ENCODE data around the gene PYGM. TPM values are rescaled to one million over a fixed set of nuclear protein-coding genes. Genes with fewer than 3 reads are reported as not detected.

PYGM gene
- polyA plus RNA-seq, 1 experiment, result 0.14 TPM

DNA sequence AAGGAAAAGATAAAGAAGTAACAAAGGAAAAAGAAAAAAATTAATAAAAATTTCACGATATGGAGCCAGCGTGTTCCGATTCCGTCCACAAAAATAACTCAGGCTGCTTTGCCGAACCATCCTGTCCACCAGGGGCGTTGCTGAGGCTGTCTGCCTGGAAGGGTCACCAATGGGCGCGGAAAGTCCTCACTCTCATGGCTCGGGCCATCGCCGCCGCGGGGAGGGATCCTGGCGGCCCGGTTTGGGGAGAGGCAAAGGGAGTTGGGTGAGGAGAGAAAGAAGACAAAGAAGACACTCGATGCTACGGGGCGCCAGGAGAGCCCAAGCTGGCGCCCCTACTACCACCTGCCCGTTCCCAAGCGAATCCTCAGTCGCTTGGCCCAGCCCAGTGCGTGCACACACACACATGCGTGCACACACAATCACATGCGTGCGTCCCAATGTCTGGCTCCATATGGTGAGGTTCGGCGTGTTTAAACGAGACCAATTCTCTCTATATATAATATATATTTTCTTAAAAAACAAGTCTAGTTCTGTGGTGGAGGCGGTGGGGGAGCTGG is 5.6 kb upstream of the PYGM start:
- ChIA-PET POLR2A (interaction anchor here (0.7 kb wide), 1 partner anchor 126 kb away, joined by 3 read pairs; no protein-coding TSS in a partner anchor), CTCF (interaction anchor here (1.0 kb wide), 1 partner anchor 11 kb away, joined by 3 read pairs; no protein-coding TSS in a partner anchor)
- H3K4me3 ChIP-seq (ENCODE audit: low read depth, low read length), result no peak overlapping the region
- no peak overlapping the region for H3K27ac ChIP-seq (ENCODE audit: low read depth, low read length)
- no peak for DNase-seq (ENCODE audit: low read depth, low spot score)
- H3K9me3 ChIP-seq (ENCODE audit: control insufficient read depth, insufficient read depth, low read length), result no peaks in the 10 kb centered on the region
- TF ChIP-seq, protein P1, sequence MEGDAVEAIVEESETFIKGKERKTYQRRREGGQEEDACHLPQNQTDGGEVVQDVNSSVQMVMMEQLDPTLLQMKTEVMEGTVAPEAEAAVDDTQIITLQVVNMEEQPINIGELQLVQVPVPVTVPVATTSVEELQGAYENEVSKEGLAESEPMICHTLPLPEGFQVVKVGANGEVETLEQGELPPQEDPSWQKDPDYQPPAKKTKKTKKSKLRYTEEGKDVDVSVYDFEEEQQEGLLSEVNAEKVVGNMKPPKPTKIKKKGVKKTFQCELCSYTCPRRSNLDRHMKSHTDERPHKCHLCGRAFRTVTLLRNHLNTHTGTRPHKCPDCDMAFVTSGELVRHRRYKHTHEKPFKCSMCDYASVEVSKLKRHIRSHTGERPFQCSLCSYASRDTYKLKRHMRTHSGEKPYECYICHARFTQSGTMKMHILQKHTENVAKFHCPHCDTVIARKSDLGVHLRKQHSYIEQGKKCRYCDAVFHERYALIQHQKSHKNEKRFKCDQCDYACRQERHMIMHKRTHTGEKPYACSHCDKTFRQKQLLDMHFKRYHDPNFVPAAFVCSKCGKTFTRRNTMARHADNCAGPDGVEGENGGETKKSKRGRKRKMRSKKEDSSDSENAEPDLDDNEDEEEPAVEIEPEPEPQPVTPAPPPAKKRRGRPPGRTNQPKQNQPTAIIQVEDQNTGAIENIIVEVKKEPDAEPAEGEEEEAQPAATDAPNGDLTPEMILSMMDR (IDR thresholded peaks at IDR 0.05; ENCODE audit: low read depth, low read length), result peak; percentile 27
- no peaks in the 10 kb centered on the region for H3K27me3 ChIP-seq (ENCODE audit: control insufficient read depth, insufficient read depth, low read length)

DNA sequence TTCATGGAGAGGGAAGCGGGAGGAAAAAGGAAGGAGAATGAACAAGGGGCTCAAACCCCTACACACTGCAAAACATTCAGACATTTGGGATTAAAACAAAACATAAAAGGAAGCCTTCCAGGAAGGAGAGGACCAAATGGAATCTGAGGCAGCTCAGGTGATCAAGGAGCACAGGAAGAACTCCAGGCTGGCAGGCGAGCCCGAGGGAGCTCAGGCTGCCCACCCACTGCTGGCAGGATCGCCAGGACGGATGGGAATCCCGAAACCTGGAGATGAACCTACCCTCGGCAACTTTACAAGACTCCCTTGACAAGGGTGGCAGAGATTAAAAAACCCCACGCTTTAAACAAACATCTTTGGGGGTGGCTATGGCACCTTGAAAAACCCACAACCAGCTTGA is 5.0 kb upstream of the PYGM start:
- TF ChIP-seq, protein P1 (IDR thresholded peaks at IDR 0.05; ENCODE audit: low read depth, low read length), result no peak
- Histone ChIP-seq H3K4me3 (ENCODE audit: low read depth, low read length) (no peak overlapping the region), H3K27ac (ENCODE audit: low read depth, low read length) (peak overlapping the region; percentile 39), H3K9me3 (ENCODE audit: control insufficient read depth, insufficient read depth, low read length) (no peaks in the 10 kb centered on the region), H3K27me3 (ENCODE audit: control insufficient read depth, insufficient read depth, low read length) (no peaks in the 10 kb centered on the region)
- ChIA-PET CTCF (interaction anchor here (1.0 to 2.0 kb wide), 2 partner anchors 10 to 12 kb away, joined by 3 to 4 read pairs; no protein-coding TSS in a partner anchor), POLR2A (no interaction called here)
- DNase-seq (ENCODE audit: low read depth, low spot score), result no peak

DNA sequence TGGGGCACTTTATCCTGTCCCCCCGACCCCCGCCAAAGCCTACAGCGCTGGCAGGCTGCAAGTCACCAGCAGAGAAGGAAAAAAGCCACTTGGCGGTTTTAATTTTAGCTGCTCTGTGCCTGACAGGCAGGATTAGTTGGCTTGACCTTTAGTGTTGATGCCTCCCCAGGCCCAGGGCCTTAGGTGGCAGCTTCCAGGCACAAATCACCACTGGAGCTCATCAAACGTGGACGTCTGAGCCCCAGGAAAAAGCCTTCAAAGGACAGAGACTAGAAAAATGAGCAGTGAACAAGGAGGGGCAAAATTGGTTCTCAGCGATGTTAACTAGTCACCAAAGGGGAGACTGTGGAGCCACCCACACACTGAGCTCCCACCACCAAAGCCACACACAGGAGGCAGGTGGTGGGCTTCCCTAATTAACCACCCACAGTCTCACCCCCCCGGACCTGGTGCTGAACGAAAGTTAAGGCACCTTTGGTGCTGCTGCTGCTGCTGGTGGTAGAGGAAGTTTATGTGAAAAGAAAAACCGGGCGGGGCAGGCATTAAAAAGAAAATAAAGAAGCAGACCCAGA is 4.4 kb upstream of the PYGM start:
- Histone ChIP-seq H3K4me3 (ENCODE audit: low read depth, low read length) (no peak overlapping the region), H3K9me3 (ENCODE audit: control insufficient read depth, insufficient read depth, low read length) (no peaks in the 10 kb centered on the region), H3K27ac (ENCODE audit: low read depth, low read length) (peak overlapping the region; percentile 53), H3K27me3 (ENCODE audit: control insufficient read depth, insufficient read depth, low read length) (no peaks in the 10 kb centered on the region)
- ChIA-PET POLR2A (interaction anchor here (1.3 kb wide), 1 partner anchor 14 kb away, joined by 6 read pairs; the partner anchor contains the start of gene SF1), CTCF (interaction anchor here (1.5 to 2.0 kb wide), 2 partner anchors 11 to 75 kb away, joined by 3 to 4 read pairs; no protein-coding TSS in a partner anchor)
- TF ChIP-seq, protein P1 (IDR thresholded peaks at IDR 0.05; ENCODE audit: low read depth, low read length), result no peak
- DNase-seq (ENCODE audit: low read depth, low spot score), result no peak

DNA sequence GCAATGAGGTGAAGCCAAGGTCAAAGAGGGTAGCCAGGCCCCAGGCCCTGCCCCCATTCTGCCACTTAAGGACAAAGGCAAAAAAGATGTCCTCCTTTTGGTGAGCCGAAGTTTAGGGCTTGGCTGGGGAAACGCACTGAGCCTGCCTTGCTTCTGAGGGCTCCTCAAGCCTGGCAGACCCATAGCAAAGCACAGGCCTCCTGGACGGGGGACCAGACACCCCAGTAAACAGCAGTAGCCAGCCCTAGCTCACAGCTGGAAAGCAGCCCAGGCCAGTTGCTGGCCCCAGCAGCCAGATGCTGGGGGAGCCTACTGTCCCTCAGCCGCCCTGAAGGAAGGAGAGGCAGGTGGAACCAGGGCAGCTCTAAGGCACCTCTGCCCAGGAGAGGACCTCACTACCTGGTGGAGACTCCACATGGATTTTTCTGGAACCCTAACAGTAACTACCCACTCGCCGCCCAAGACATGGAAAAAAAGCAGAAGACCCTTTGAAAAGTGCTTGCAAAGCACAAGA is 3.8 kb upstream of the PYGM start:
- no peak for DNase-seq (ENCODE audit: low read depth, low spot score)
- Histone ChIP-seq H3K27ac (ENCODE audit: low read depth, low read length) (peak overlapping the region; percentile 53), H3K9me3 (ENCODE audit: control insufficient read depth, insufficient read depth, low read length) (no peaks in the 10 kb centered on the region), H3K4me3 (ENCODE audit: low read depth, low read length) (no peak overlapping the region), H3K27me3 (ENCODE audit: control insufficient read depth, insufficient read depth, low read length) (no peaks in the 10 kb centered on the region)
- CTCF ChIA-PET, result interaction anchor here (1.5 to 2.0 kb wide), 2 partner anchors 11 to 75 kb away, joined by 3 to 4 read pairs; no protein-coding TSS in a partner anchor
- POLR2A ChIA-PET, result interaction anchor here (1.3 kb wide), 1 partner anchor 15 kb away, joined by 6 read pairs; the partner anchor contains the start of gene SF1
- TF ChIP-seq, protein P1 (IDR thresholded peaks at IDR 0.05; ENCODE audit: low read depth, low read length), result no peak
